Small intestine (tissue), 7 donors: ENCODE measurements around the gene GREB1. TPM values are rescaled to one million over a fixed set of nuclear protein-coding genes. Genes with fewer than 3 reads are reported as not detected.

ENCODE experiments used
- DNase-seq, 2 donors: peaks; one replicate each; pipeline versions ENCODE4 v3.0.0 to v3.0.0-alpha.2; 2013
- FAIRE-seq: peaks from 2 replicates; lab custom pipeline; 2012; peaks lifted over from hg19 to GRCh38; lab: Jason Lieb, UNC
- H3K27ac ChIP-seq, 3 donors: one replicate each; pipeline ENCODE4 v1.5.1; 2013; ENCODE audit warnings: low read length in 2 of 3, mild to moderate bottlenecking in 2 of 3, control low read depth in 1 of 3, inconsistent platforms in 1 of 3, low read depth in 1 of 3, moderate library complexity in 1 of 3
- H3K27me3 ChIP-seq, 3 donors: one replicate each; pipeline ENCODE4 v1.6.1; 2013; ENCODE audit warnings: low read length in 3 of 3, inconsistent platforms in 1 of 3; ENCODE audit not compliant: control insufficient read depth in 3 of 3, insufficient read depth in 3 of 3
- H3K36me3 ChIP-seq, 3 donors: one replicate each; pipeline ENCODE4 v1.6.1; 2013; ENCODE audit warnings: low read length in 3 of 3, inconsistent platforms in 1 of 3, low read depth in 1 of 3, mild to moderate bottlenecking in 1 of 3, moderate library complexity in 1 of 3; ENCODE audit not compliant: control insufficient read depth in 3 of 3, insufficient read depth in 2 of 3
- H3K4me1 ChIP-seq, 3 donors: one replicate each; pipeline ENCODE4 v1.6.1; 2013; ENCODE audit warnings: low read length in 2 of 3, inconsistent platforms in 1 of 3, low read depth in 1 of 3, mild to moderate bottlenecking in 1 of 3, moderate library complexity in 1 of 3; ENCODE audit not compliant: control insufficient read depth in 3 of 3, insufficient read depth in 2 of 3
- H3K4me3 ChIP-seq, 3 donors: one replicate each; pipeline ENCODE4 v1.5.1; 2013; ENCODE audit warnings: low read length in 3 of 3, control low read depth in 1 of 3, inconsistent platforms in 1 of 3, low read depth in 1 of 3, mild to moderate bottlenecking in 1 of 3, moderate library complexity in 1 of 3
- H3K9me3 ChIP-seq, 2 donors: one replicate each; pipeline ENCODE4 v1.6.1; 2013; ENCODE audit warnings: low read depth in 1 of 2, low read length in 1 of 2; ENCODE audit not compliant: control insufficient read depth in 2 of 2, insufficient read depth in 1 of 2
- WGBS, 3 donors: extraction: QIAGEN DNeasy Blood & Tissue Kit; methylation state at CpG; one replicate each; pipeline ENCODE4 v1.1.7; 2013; 5-methylcytosine and 5-hydroxymethylcytosine counted together
- polyA plus RNA-seq, 4 donors: library from polyadenylated mRNA; stranded (reverse) in 3 of 4; unstranded in 1 of 4; fragments of 200-250 nt in 3 of 4; fragments of 120-200 nt in 1 of 4; gene quantifications; one replicate each; pipeline versions ENCODE4 v1.2.1 to v1.2.3, GENCODE V29; 2013
- donor health status: healthy with polysubstance abuse.
- donor health status: control.
- donor health status: control.
- donor health status: Bipolar disorder and iron deficiency.
- donor health status: healthy.

Gene GREB1
- polyA plus RNA-seq, 4 donors = 0.76 to 1.8 (median 1.4) TPM; not detected in 1

DNA sequence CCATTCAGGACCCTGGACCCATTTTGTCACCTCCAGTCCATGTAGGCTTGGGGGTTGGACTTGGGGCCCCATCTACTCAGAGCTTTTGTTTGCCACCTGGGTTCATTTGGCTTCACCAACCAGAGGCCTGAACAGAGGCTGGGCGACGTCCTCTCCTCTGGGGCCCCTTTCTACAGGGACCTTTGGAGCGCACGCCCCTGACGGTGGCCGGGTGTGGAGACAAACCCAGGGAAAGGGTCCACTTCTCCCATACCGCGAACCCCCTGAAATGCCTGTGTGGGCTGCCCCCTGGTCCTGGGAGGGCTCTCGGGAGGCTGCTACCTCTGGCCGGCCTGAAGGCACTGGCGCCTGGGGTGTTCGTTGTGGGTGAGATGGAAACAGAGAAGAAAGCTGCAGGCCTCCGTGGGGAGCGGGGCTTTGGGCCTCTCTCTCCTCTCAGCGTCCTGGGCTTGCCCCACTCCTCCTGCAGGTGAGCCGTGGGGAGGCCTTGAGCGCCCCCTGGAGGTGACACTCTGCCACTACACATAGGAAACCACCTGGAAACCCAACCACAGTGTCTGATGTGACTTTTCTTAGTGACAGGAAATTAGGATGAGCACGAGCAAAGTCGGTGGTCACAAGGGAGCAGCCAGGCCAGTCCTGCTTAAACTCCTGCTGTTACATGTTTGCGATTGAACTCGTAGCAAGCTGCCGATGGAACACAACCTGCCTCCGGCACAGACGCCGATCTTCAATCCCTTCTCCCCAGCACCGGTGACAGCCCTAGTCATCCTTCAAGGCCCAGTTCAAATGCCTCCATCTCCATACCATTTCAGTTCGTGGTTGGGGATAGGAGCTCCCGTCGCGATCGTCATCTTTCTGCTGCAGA lies 148.1 kb downstream of the GREB1 start:
- peaks cover 0 to 27% (median 7%) of the 10 kb centered on the region in 3 donors for H3K27me3 ChIP-seq
- DNase-seq (peak; percentile 29 to 56), FAIRE-seq (no peak)
- H3K36me3 ChIP-seq = no peaks in the 10 kb centered on the region
- no peak overlapping the region for H3K4me3 ChIP-seq
- no peaks in the 10 kb centered on the region for H3K9me3 ChIP-seq
- H3K4me1 ChIP-seq = peaks cover 0 to 18% (median 0%) of the 10 kb centered on the region in 3 donors
- H3K27ac ChIP-seq = no peak overlapping the region
- WGBS, 3 donors = 65 to 73% (median 70%) methylated on average over 27 to 31 of the region's 31 CpGs

DNA sequence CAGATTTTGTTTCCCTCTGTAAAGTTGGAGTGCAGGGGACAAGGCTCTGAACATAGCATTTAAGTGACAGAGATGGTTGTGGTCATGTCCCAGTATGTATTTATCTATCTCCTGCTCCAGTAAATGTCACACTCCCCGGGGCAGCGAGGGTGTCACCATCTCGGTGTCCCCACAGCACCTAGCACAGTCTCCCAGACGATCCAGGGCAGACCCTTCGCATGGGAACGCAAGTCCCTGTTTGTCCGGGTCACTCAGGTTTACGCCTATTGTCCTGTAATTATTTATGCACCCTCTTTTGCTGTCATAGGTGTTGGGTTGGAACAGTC lies 148.7 kb downstream of the GREB1 start:
- Histone ChIP-seq H3K36me3 (no peaks in the 10 kb centered on the region), H3K27ac (no peak overlapping the region), H3K4me1 (peaks cover 0 to 18% (median 0%) of the 10 kb centered on the region in 3 donors), H3K9me3 (no peaks in the 10 kb centered on the region), H3K27me3 (peaks cover 0 to 21% (median 3%) of the 10 kb centered on the region in 3 donors), H3K4me3 (no peak overlapping the region)
- DNase-seq (no peak), FAIRE-seq (no peak)
- 88 to 92% (median 90%) methylated on average over 8 of the region's 8 CpGs for WGBS, 3 donors

DNA sequence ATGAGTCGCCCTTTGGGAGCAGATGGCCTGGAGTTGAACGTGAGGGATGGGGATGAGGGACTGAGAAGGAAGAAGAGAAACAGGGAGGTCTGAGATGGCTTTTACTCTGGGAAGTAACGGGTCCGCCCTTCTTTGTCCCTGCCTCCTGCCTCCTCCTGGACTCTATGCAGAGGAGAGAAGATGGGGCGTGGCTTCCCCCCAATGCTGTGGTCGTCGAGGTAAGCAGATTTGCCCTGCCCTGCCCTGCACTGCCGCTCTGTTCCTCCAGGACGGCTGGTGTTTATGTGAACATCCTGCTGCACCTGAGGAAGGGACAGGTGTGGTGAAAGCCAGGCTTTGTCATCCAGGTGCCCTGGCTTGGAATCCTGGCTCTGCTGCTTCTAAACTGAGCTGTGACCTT lies 149.6 kb downstream of the GREB1 start:
- Histone ChIP-seq H3K36me3 (no peaks in the 10 kb centered on the region), H3K27ac (no peak overlapping the region), H3K4me3 (no peak overlapping the region), H3K27me3 (peaks cover 0 to 15% (median 0%) of the 10 kb centered on the region in 3 donors), H3K4me1 (peaks cover 0 to 23% (median 0%) of the 10 kb centered on the region in 3 donors), H3K9me3 (no peaks in the 10 kb centered on the region)
- DNase-seq (no peak), FAIRE-seq (no peak)
- WGBS, 3 donors = 24 to 35% (median 33%) methylated on average over 9 of the region's 9 CpGs

- DNase-seq = no peak
- Histone ChIP-seq H3K36me3 (no peaks in the 10 kb centered on the region), H3K27me3 (peaks cover 0 to 13% (median 0%) of the 10 kb centered on the region in 3 donors), H3K27ac (no peak overlapping the region), H3K4me3 (no peak overlapping the region), H3K4me1 (peaks cover 0 to 25% (median 0%) of the 10 kb centered on the region in 3 donors), H3K9me3 (no peaks in the 10 kb centered on the region)
- WGBS, 3 donors = 55 to 76% (median 65%) methylated on average over 4 of the region's 4 CpGs
- FAIRE-seq = no peak
Measured at GRCh38 chr2:11683966-11684365, 150.1 kb downstream of the GREB1 start.

DNA sequence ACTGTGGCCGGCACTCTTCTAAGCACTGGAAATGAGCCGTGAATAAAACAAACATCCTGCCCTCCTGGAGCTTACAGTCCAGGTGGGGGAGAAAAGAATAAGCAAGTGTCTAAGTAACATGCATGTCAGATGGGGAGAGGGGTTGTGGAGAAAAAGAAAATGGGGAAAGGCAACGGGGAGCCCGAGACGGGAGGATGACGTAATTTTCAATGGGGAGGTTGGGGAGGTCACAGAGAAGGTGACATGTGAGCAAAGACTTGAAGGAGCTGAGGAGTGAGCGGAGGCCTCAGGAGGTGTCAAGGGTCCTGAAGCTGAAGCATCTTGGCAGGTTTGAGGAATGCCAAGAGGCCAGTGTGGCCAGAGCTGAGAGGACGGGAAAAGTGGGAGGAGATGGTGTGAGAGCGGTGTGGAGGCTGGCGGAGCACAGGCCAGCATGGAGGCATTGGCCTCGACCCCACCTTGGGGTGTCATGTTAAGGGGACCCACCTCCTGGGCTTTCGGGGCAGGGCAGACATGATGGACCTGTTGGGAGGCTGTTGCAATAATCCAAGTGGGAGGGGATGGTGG lies 151.1 kb downstream of the GREB1 start:
- H3K4me1 ChIP-seq = peaks cover 0 to 25% (median 0%) of the 10 kb centered on the region in 3 donors
- H3K36me3 ChIP-seq = no peaks in the 10 kb centered on the region
- DNase-seq = no peak
- no peaks in the 10 kb centered on the region for H3K9me3 ChIP-seq
- no peak overlapping the region for H3K4me3 ChIP-seq
- FAIRE-seq = no peak
- peaks cover 0 to 13% (median 0%) of the 10 kb centered on the region in 3 donors for H3K27me3 ChIP-seq
- 82 to 87% (median 83%) methylated on average over 12 of the region's 12 CpGs for WGBS, 3 donors
- H3K27ac ChIP-seq = no peak overlapping the region

DNA sequence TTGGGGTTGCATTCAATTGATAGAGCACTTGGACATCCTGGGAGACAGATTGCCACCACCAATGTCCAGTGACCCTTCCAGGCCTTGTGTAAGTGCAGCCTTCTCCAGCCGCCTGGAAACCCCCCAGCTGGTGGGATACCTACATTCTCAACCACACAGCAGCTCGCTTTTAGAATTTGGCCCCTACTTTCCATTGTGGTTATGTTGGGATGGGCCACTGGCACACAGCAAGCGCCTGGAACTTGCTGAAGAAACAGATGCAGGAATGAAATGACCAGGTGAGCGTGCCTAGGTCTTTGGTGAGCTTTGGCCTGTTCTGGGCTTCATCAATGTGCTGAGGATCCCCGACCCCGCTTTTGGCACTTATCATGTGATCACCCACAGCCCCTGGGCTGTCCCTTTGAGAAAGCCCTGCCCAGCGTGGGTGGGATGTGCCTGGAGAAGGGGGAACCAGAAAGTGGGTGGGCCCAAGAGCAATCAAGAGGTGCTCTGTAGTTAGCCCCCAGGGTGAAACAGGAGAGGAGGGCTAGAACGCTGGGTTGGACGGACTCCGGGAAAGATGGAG lies 152.1 kb downstream of the GREB1 start:
- Histone ChIP-seq H3K36me3 (no peaks in the 10 kb centered on the region), H3K4me3 (no peak overlapping the region), H3K27me3 (peaks cover 0 to 13% (median 0%) of the 10 kb centered on the region in 3 donors), H3K9me3 (no peaks in the 10 kb centered on the region), H3K27ac (no peak overlapping the region), H3K4me1 (peaks cover 0 to 16% (median 0%) of the 10 kb centered on the region in 3 donors)
- DNase-seq (no peak), FAIRE-seq (no peak)
- 90 to 92% (median 90%) methylated on average over 10 of the region's 10 CpGs for WGBS, 3 donors

GRCh38 chr2:11687736-11688135 lies 153.9 kb downstream of the GREB1 start:
- H3K27me3 ChIP-seq = peaks cover 0 to 13% (median 0%) of the 10 kb centered on the region in 3 donors
- H3K36me3 ChIP-seq = no peaks in the 10 kb centered on the region
- WGBS, 3 donors = 73 to 83% (median 79%) methylated on average over 9 of the region's 9 CpGs
- no peak for DNase-seq
- no peak overlapping the region for H3K4me3 ChIP-seq
- H3K9me3 ChIP-seq = no peaks in the 10 kb centered on the region
- no peak for FAIRE-seq
- H3K27ac ChIP-seq = no peak overlapping the region
- peaks cover 0 to 8% (median 0%) of the 10 kb centered on the region in 3 donors for H3K4me1 ChIP-seq

DNA sequence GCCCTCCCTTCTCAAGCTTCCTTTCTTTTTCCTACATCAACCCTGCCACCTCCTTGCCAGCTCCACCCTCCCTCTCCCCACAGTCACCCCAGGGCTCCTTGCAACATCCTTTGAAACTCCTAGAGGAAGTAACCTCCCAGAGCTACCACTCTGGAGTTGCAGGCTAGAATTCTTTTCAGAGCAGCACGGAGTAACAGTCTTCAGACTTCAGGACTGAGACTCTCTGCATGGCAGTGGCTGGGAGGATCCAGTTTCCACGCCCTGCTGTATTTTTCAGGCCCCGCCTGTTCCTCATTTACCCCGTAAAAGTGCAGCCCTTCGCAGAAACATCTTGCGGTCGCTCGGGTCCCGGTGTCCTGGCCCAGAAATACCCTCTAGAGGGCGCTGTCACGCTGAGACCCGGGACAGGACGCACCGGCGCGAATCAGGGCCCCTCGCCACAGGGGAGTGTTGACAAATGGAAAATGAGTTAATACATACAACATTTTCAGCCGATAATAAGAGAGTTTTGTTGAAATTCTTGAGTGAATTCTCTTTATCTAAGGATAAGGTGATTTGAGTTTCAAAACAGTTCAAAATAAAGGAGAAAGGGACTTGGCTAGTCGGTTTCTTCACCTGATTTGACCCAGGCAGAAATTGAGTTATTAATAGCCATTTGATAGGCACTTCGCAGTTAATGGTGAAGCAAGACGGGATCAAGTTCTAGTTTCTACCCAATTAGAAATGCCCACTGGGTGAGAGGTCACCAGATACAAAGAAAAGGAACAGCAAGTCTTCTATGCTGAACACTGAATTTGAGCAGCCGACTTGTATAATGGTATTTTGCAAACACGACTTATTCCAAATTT lies 154.6 kb downstream of the GREB1 start:
- 9 to 11% (median 10%) methylated on average over 23 of the region's 23 CpGs for WGBS, 3 donors
- Histone ChIP-seq H3K36me3 (no peaks in the 10 kb centered on the region), H3K27ac (no peak overlapping the region), H3K27me3 (peaks cover 0 to 13% (median 0%) of the 10 kb centered on the region in 3 donors), H3K4me3 (no peak overlapping the region), H3K9me3 (no peaks in the 10 kb centered on the region), H3K4me1 (peaks cover 0 to 11% (median 0%) of the 10 kb centered on the region in 3 donors)
- FAIRE-seq (no peak), DNase-seq (peak; percentile 67 to 87)
